SJSA1 (cell line): ENCODE results near the gene GTPBP6. TPM values are rescaled to one million over a fixed set of nuclear protein-coding genes. Genes with fewer than 3 reads are reported as not detected.

Experiments
- DNase-seq, 2 experiments: peaks; one replicate each; pipeline ENCODE4 v3.0.0-alpha.2; 2015 to 2020; ENCODE audit warnings: low spot score in 2 of 2, low read depth in 1 of 2
- H3K27ac ChIP-seq: fragments of 250-450 bp; sonication (Bioruptor Pico); 2 replicates; pipeline ENCODE4 v1.5.1; 2020; ENCODE audit warnings: mild to moderate bottlenecking, moderate library complexity
- H3K27me3 ChIP-seq: fragments of 250-450 bp; sonication (Bioruptor Pico); replicated peaks from 2 replicates; pipeline ENCODE4 v1.5.1; 2020; ENCODE audit warnings: mild to moderate bottlenecking, moderate library complexity
- H3K36me3 ChIP-seq: fragments of 250-450 bp; sonication (Bioruptor Pico); 2 replicates; pipeline ENCODE4 v1.5.1; 2020; ENCODE audit warnings: mild to moderate bottlenecking
- H3K4me1 ChIP-seq: fragments of 250-450 bp; sonication (Bioruptor Pico); replicated peaks from 2 replicates; pipeline ENCODE4 v1.6.1; 2021; ENCODE audit warnings: mild to moderate bottlenecking
- H3K4me3 ChIP-seq: fragments of 250-450 bp; sonication (Bioruptor Pico); 2 replicates; pipeline ENCODE4 v1.5.1; 2020; ENCODE audit warnings: mild to moderate bottlenecking
- H3K9me3 ChIP-seq: fragments of 250-450 bp; sonication (Bioruptor Pico); replicated peaks from 2 replicates; pipeline ENCODE4 v1.5.1; 2020; ENCODE audit warnings: mild to moderate bottlenecking
- total RNA-seq: library from RNA; depleted of rRNA; stranded (reverse); fragments of >200 nt; shearing (Covaris generic); gene quantifications from 2 replicates; pipeline ENCODE4 v1.2.3, GENCODE V29; 2014

Gene GTPBP6
- total RNA-seq, 1 experiment from 2014 or later: 50.9 TPM

DNA sequence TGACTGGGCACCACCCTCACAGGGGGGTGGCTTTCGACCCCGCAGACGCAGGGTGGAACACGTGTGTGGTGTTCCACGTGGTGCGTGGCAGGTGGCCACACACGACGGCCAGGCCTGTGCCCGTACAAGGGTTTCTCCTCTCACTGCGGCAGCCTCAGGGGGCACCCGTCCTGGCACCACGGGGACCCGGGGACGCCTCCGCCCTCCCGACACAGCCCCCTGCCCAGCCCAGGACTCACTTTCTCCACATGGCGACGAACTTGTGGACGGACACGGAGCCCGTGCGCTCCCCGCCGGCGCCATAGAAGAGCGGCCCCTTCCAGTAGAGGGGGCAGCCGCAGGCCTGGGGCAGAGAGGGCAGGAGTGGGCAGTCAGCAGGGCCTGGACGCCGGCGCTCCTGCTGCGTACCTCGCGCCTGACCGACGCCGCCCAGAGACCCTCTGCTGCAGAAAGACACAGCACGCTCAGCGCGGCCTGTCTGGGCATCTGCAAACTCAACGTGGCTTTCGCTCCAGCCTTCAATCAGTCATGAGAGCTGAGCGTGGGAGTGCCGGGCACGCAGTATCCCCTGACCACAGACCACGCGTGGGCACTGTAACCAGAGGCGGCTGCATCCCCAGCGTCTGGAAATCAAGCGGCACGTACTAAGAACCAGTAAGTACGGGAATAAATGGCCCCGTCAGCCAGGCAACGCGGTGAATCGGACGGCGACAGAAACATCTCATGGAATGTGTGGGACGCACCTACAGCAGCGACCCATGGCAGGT is 28.9 kb upstream of the GTPBP6 start:
- Histone ChIP-seq H3K27ac (no peak overlapping the region), H3K9me3 (peaks cover 7% of the 10 kb centered on the region), H3K4me1 (no peaks in the 10 kb centered on the region), H3K27me3 (no peaks in the 10 kb centered on the region), H3K4me3 (no peak overlapping the region), H3K36me3 (no peaks in the 10 kb centered on the region)
- no peak for DNase-seq

GRCh38 chrX:346034-346813 is 27.6 kb upstream of the GTPBP6 start:
- no peaks in the 10 kb centered on the region for H3K4me1 ChIP-seq
- no peaks in the 10 kb centered on the region for H3K27me3 ChIP-seq
- no peaks in the 10 kb centered on the region for H3K36me3 ChIP-seq
- peaks cover 12% of the 10 kb centered on the region for H3K9me3 ChIP-seq
- DNase-seq: no peak
- H3K4me3 ChIP-seq: no peak overlapping the region
- no peak overlapping the region for H3K27ac ChIP-seq

DNA sequence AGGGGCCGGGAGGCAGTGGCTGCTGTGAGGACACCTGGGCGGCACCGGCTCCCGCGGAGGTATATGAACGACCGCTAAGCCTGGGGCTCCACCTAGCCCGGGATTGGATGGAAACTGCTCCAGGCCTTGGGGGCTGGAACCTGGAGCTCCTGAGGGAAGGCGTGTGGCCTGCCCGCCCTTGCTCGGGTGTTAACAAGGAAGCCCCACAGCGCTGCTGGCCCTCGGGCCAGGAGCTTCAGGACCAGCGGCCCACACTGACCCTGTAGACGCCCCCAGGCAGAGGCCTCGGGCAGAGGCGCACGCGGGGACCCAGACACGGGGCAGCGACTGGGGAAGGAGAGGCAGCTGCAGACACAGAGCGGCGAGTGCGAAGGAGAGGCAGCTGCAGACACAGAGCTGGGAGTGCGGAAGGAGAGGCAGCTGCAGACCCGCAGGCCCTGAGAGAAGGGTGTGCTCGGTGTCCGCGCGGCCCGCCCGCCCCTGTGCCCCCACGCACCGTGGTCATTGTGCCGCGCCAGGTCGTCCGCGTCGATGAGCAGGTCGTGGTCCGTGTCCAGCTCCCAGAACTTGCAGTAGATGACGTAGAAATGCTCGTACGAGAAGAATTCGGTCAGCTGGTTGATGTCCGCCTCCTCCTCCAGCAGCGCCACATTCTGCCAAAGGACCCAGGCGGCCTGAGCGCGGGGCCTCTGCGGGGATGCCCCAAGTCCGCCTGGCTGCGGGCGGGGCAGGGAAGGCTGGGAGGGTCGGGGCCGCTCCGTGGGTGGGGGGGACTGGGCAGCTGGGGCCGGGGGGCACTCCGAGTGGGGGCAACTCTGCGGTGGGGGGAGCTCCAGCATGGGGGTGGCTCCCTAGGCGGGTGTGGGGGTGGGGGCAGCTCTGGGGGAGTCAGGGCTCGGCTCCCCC is 26.7 kb upstream of the GTPBP6 start:
- H3K36me3 ChIP-seq: no peaks in the 10 kb centered on the region
- H3K27me3 ChIP-seq: no peaks in the 10 kb centered on the region
- no peaks in the 10 kb centered on the region for H3K4me1 ChIP-seq
- DNase-seq: no peak
- no peak overlapping the region for H3K4me3 ChIP-seq
- H3K27ac ChIP-seq: no peak overlapping the region
- H3K9me3 ChIP-seq: peaks cover 12% of the 10 kb centered on the region

- no peaks in the 10 kb centered on the region for H3K27me3 ChIP-seq
- no peaks in the 10 kb centered on the region for H3K4me1 ChIP-seq
- H3K9me3 ChIP-seq: peaks cover 12% of the 10 kb centered on the region
- H3K36me3 ChIP-seq: no peaks in the 10 kb centered on the region
- no peak overlapping the region for H3K27ac ChIP-seq
- DNase-seq: no peak
- H3K4me3 ChIP-seq: no peak overlapping the region
Observed at GRCh38 chrX:344371-344901, 25.8 kb upstream of the GTPBP6 start.

- peaks cover 6% of the 10 kb centered on the region for H3K36me3 ChIP-seq
- H3K27me3 ChIP-seq: no peaks in the 10 kb centered on the region
- H3K4me3 ChIP-seq: no peak overlapping the region
- H3K27ac ChIP-seq: no peak overlapping the region
- peak in 1 of 2 experiments; percentile 35 for DNase-seq
- no peaks in the 10 kb centered on the region for H3K4me1 ChIP-seq
- H3K9me3 ChIP-seq: peaks cover 7% of the 10 kb centered on the region
Observed at GRCh38 chrX:341541-342101, 23.0 kb upstream of the GTPBP6 start.

- Histone ChIP-seq H3K4me1 (no peaks in the 10 kb centered on the region), H3K9me3 (peaks cover 7% of the 10 kb centered on the region), H3K27me3 (no peaks in the 10 kb centered on the region), H3K27ac (no peak overlapping the region), H3K4me3 (no peak overlapping the region), H3K36me3 (peaks cover 6% of the 10 kb centered on the region)
- no peak for DNase-seq
Observed at GRCh38 chrX:340641-341423, 22.2 kb upstream of the GTPBP6 start.

DNA sequence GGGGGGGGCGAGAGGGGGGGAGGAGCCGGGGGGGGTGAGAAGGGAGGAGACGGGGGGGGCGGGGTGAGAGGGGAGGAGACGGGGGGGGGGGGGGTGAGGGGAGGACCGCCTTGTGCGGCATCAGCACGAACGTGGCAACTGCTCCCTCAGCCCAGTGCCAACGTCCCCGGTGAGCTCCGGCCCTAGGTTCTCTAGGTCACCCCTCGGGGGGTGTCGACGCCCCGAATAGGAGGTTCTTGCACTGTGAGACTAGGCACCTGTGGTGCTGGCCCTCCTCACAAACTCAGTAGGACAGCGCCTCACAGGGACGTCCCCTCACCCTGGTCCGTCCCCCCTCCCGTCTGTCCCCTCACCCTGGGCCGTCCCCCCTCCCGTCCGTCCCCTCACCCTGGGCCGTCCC is 21.5 kb upstream of the GTPBP6 start:
- H3K4me1 ChIP-seq: no peaks in the 10 kb centered on the region
- H3K27ac ChIP-seq: no peak overlapping the region
- no peak for DNase-seq
- peaks cover 12% of the 10 kb centered on the region for H3K9me3 ChIP-seq
- H3K4me3 ChIP-seq: no peak overlapping the region
- no peaks in the 10 kb centered on the region for H3K27me3 ChIP-seq
- H3K36me3 ChIP-seq: peaks cover 6% of the 10 kb centered on the region

DNA sequence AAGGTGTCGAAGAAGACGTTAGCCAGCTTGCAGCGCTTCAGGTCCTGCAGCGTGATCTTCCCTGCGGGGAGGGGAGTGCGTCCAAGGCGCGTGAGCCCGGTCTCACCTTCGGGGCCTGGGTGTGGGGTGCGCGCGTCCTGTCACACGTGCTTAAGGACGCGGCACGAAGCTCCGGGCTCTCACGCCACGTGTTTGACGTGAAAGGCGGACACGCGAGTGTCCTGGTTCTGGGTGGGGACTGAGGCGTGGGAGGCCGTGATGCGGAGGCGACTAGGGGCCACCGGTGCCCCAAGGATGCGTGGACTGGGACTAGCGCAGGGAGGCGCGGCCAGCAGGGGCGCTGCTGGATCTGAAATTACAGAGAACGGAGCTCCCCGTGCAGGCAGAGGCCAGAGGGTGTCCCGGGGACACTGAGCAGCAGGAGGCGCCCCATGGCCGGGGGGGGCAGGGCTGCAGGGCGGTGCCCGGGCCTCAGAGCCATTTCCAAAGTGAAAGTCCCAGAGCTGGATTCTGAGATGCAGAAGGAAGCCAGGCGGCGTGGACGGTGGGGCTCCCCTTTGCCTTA is 20.3 kb upstream of the GTPBP6 start:
- Histone ChIP-seq H3K4me1 (no peaks in the 10 kb centered on the region), H3K27ac (no peak overlapping the region), H3K27me3 (no peaks in the 10 kb centered on the region), H3K36me3 (peaks cover 6% of the 10 kb centered on the region), H3K9me3 (peaks cover 10% of the 10 kb centered on the region), H3K4me3 (no peak overlapping the region)
- DNase-seq: no peak

GRCh38 chrX:338281-338835 is 19.8 kb upstream of the GTPBP6 start:
- no peaks in the 10 kb centered on the region for H3K4me1 ChIP-seq
- H3K4me3 ChIP-seq: no peak overlapping the region
- no peaks in the 10 kb centered on the region for H3K27me3 ChIP-seq
- H3K9me3 ChIP-seq: peaks cover 10% of the 10 kb centered on the region
- DNase-seq: no peak
- H3K27ac ChIP-seq: no peak overlapping the region
- peaks cover 6% of the 10 kb centered on the region for H3K36me3 ChIP-seq

GRCh38 chrX:337331-337831 is 18.8 kb upstream of the GTPBP6 start:
- DNase-seq: no peak
- Histone ChIP-seq H3K36me3 (peaks cover 9% of the 10 kb centered on the region), H3K27me3 (no peaks in the 10 kb centered on the region), H3K27ac (no peak overlapping the region), H3K9me3 (peaks cover 10% of the 10 kb centered on the region), H3K4me3 (no peak overlapping the region), H3K4me1 (no peaks in the 10 kb centered on the region)

- Histone ChIP-seq H3K4me3 (no peak overlapping the region), H3K27me3 (peaks cover 6% of the 10 kb centered on the region), H3K4me1 (peaks cover 3% of the 10 kb centered on the region; the same call in 1 of the 2 replicates), H3K27ac (no peak overlapping the region), H3K36me3 (peaks cover 9% of the 10 kb centered on the region), H3K9me3 (peaks cover 5% of the 10 kb centered on the region)
- DNase-seq: no peak
Observed at GRCh38 chrX:336227-336626, 17.6 kb upstream of the GTPBP6 start.

DNA sequence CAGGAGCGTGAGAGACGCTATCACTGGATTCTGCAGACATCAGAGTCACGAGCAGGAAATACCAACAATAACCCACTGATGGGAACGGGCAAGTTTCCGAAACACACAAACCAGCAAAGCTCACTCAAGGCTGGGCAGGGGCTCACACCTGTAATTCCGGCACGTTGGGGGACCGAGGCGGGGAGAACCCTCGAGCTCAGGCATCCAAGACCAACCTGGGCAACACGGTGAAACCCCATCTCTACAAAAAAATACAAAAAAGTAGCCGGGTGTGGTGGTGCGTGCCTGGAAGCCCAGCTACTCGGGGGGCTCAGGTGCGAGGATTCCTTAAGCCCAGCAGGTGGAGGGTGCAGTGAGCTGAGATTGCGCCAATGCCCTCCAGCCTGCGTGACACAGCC is 17.2 kb upstream of the GTPBP6 start:
- Histone ChIP-seq H3K36me3 (peaks cover 9% of the 10 kb centered on the region), H3K27me3 (peaks cover 10% of the 10 kb centered on the region), H3K4me1 (peaks cover 6% of the 10 kb centered on the region; the same call in 1 of the 2 replicates), H3K4me3 (no peak overlapping the region), H3K9me3 (peaks cover 5% of the 10 kb centered on the region), H3K27ac (no peak overlapping the region)
- no peak for DNase-seq
